ENCODE results near the gene TSSK6.

DNA sequence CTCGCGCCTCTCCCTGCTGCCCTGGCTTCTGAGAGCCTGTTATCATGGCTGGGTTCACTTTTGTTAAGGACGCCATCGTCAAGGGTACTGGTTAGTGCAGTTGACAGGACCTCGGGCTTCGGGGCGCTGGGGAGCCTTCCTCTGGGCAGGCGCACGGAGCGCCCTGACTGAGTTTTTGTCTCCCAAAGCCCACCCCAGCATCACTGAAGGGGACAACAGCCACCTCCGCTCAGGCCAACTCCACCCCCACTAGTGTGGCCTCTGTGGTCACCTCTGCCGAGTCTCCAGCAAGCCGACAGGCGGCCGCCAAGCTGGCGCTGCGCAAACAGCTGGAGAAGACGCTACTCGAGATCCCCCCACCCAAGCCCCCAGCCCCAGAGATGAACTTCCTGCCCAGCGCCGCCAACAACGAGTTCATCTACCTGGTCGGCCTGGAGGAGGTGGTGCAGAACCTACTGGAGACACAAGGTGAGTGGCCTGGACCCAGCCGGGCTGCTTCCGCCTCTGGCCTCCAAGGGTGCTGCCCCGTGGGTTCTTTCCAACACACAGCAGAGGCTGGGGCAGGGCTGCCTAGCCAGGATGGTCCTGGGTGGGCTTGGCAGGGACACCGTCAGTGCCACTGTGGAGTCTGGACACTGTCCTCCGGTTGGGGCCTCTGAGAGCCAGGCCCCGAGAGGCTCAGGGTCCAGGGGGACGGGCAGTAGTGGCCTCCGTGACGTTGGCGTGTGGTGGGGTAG is 16.9 kb downstream of the TSSK6 start:
- TF ChIP-seq POLR2A (IDR thresholded peaks at IDR 0.05), result no peak
- TF ChIP-seq, protein P1, sequence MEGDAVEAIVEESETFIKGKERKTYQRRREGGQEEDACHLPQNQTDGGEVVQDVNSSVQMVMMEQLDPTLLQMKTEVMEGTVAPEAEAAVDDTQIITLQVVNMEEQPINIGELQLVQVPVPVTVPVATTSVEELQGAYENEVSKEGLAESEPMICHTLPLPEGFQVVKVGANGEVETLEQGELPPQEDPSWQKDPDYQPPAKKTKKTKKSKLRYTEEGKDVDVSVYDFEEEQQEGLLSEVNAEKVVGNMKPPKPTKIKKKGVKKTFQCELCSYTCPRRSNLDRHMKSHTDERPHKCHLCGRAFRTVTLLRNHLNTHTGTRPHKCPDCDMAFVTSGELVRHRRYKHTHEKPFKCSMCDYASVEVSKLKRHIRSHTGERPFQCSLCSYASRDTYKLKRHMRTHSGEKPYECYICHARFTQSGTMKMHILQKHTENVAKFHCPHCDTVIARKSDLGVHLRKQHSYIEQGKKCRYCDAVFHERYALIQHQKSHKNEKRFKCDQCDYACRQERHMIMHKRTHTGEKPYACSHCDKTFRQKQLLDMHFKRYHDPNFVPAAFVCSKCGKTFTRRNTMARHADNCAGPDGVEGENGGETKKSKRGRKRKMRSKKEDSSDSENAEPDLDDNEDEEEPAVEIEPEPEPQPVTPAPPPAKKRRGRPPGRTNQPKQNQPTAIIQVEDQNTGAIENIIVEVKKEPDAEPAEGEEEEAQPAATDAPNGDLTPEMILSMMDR (IDR thresholded peaks at IDR 0.05), result no peak

Data from body of pancreas (tissue), 4 donors.